Measurements from ENCODE around the gene INF2.
"Not testable (repeated sequence)": the region's sequence is repeated elsewhere in the genome, so short reads cannot be mapped to it uniquely, and the experiment has no call there.

INF2 gene

DNA sequence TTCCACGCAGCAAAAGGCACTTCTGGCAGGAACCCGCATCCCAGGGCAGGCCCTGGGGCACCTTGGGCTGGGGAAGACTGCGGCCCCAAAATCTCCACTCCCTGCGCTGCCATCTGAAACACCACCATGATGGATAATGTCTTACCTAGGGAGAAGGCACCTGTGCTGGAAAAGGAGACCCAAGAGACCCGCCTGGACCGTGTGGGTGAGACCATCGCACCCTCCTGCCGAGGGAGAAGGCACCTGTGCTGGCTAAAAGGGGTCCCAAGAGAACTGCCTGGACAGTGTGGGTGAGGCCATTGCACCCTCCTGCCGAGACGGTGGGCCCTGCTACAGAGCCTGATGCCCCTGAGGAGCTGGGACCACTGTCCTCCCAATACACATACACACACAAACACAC lies 24.8 kb upstream of the INF2 start:
- no peak for DNase-seq (ENCODE audit: low spot score)
- TF ChIP-seq, protein P1, sequence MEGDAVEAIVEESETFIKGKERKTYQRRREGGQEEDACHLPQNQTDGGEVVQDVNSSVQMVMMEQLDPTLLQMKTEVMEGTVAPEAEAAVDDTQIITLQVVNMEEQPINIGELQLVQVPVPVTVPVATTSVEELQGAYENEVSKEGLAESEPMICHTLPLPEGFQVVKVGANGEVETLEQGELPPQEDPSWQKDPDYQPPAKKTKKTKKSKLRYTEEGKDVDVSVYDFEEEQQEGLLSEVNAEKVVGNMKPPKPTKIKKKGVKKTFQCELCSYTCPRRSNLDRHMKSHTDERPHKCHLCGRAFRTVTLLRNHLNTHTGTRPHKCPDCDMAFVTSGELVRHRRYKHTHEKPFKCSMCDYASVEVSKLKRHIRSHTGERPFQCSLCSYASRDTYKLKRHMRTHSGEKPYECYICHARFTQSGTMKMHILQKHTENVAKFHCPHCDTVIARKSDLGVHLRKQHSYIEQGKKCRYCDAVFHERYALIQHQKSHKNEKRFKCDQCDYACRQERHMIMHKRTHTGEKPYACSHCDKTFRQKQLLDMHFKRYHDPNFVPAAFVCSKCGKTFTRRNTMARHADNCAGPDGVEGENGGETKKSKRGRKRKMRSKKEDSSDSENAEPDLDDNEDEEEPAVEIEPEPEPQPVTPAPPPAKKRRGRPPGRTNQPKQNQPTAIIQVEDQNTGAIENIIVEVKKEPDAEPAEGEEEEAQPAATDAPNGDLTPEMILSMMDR (IDR thresholded peaks at IDR 0.05; ENCODE audit: extremely low read depth, missing control alignments), result no peak

DNA sequence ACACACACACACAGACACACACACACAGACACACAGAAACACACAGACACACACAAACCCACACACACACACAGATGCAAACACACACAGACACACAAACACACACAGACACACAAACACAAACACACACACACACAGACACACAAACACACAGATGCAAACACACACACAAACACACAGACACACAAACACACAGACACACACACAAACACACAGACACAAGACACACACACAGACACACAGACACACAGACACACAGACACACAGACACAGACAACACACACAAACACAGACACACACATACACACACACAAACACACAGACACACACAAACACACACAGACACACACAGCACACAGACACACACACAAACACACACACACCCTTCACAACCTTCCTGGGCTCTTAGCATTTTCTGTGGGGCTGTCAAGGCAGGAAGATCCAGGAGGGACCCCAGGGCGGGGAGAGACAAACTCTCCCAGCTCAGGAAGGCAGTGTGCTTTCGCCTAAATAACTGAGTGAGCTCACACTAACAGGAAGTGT lies 24.2 kb upstream of the INF2 start:
- DNase-seq (ENCODE audit: low spot score), result no peak
- TF ChIP-seq, protein P1 (IDR thresholded peaks at IDR 0.05; ENCODE audit: extremely low read depth, missing control alignments), result no peak

DNA sequence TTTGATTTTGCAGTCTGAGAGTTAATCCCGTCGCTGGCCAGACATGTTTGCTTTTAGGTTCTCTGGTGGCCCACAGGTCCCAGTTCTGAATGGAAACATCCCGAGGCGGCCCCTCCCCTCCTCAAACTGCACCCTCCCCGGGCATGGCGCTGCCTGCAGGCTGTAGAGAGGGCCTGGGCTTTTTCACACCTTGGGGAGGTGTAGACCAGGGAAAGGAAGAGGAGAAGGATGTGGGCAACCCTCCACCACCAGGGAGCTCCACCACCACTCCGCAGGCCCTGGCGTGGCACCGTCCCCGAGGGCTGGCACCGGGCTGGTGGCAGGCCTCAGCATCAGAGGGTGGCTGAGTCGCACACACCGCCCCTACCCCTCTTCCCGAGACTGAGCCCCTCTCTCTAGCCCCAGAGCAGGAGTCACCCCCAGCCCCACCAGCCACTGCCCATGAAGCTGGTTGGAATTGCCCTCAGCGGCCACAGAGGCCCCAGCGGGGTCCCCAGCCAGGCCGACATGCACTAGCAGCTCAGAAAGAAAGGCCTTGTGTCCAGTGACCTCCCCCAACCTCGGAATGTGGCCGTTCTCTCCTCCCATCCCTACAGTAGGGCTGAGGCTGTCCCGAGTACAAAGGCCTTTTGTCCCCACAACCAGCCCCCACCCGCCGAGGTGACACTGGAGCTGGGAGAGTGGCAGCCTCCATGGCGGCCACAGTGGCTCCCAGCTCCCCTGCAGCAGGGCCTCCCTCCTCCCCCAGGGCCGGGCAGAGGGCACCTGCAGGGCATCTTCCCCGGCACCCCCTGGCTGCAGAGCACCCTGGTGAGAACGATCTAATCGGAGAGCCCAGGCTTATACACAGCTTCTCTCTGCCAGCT lies 23.5 kb upstream of the INF2 start:
- TF ChIP-seq, protein P1 (IDR thresholded peaks at IDR 0.05; ENCODE audit: extremely low read depth, missing control alignments), result no peak
- DNase-seq (ENCODE audit: low spot score), result no peak

DNA sequence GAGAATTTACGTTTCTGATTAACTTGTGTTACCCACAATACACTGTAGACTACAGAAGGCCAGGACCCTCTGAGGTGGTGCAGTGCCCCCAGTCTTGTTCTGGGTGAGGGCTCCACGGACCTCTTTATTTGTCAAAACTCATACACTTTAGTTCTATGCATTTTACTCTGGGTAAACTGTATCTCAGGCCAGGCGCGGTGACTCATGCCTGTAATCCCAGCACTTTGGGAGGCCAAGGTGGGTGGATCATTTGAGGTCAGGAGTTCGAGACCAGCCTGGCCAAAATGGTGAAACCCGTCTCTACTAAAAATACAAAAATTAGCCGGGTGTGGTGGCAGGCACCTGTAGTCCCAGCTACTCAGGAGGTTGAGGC lies 22.9 kb upstream of the INF2 start:
- DNase-seq (ENCODE audit: low spot score), result not testable (repeated sequence)

DNA sequence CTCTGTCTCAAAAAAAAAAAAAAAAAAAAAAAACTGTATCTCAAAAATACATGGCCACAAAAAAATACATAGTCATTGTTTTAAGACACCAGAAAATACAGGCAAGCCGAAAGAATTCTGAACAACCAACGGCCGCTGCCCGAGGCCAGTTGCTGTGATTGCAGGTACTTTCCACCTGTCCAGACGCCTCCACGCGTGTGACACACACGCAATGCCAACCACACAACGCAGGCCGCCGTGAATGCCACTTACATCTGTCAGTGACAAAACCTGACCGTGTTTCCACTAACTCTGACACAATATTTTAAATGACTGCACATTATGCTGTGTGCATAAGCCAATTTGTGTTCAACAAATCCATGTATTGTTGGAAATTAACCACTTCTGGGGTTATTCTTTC lies 22.4 kb upstream of the INF2 start:
- TF ChIP-seq, protein P1 (IDR thresholded peaks at IDR 0.05; ENCODE audit: extremely low read depth, missing control alignments), result no peak

DNA sequence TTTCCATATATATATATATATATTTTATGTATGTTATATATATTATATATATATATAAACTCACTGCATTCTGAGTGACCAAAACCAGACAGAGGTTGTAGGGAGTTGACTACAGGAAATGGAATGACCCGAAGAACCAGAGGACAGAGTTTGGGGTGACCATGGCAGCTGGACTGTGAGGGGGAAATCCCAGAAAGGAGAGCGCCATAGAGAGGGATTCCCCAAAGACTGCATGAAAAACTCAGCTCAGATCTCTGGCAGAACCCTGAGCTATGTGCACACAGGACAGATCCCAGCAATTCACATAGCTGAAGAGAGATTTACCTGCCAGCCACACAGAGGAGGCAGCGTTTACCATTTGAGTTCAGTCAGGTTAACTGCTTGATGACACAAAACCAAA lies 19.7 kb upstream of the INF2 start:
- DNase-seq (ENCODE audit: low spot score), result no peak

More for the DNA sequence above, 22.4 kb upstream of the INF2 start:
- no peak for DNase-seq (ENCODE audit: low spot score)

DNA sequence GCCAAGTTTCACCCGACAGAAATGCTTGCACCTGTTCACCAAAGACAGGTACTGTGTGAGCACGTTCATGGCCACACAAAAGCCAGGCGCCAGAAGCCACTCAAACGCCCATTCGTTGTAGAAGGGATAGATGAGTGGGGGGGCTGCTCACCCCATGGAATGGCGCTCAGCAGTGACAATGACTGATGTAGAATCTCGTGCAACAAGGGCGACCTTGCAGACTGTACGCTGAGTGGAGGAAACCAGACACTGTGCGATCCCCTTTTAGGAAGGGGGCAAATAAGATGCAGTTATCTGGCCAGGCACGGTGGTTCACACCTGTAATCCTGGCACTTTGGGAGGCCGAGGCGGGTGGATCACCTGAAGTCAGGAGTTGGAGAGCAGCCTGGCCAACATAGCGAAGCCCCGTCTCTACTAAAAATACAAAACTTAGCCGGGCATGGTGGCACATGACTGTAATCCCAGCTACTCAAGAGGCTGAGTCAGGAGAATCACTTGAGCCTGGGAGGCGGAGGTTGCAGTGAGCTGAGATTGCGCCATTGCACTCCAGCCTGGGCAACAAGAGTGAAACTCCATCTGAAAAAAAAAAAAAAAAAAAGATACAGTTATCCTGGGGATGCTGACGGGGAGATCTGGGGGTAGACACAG lies 18.0 kb upstream of the INF2 start:
- DNase-seq (ENCODE audit: low spot score), result not testable (repeated sequence)

More for the DNA sequence above, 19.7 kb upstream of the INF2 start:
- TF ChIP-seq, protein P1 (IDR thresholded peaks at IDR 0.05; ENCODE audit: extremely low read depth, missing control alignments), result no peak

DNA sequence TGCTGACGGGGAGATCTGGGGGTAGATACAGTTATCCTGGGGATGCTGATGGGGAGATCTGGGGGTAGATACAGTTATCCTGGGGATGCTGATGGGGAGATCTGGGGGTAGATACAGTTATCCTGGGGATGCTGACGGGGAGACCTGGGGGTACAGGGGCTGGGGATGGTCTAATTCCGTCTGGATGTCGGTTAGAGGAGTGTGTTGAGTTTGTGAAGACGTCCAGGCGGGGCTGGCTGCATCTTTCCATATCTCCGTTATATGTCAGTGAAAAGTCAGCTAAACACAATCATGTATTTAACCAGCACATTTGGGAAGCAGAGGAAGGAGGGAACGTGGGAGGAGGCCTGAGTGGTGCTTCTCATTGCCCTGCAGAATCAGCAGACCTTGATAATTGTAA lies 17.3 kb upstream of the INF2 start:
- not testable (repeated sequence) for DNase-seq (ENCODE audit: low spot score)

DNA sequence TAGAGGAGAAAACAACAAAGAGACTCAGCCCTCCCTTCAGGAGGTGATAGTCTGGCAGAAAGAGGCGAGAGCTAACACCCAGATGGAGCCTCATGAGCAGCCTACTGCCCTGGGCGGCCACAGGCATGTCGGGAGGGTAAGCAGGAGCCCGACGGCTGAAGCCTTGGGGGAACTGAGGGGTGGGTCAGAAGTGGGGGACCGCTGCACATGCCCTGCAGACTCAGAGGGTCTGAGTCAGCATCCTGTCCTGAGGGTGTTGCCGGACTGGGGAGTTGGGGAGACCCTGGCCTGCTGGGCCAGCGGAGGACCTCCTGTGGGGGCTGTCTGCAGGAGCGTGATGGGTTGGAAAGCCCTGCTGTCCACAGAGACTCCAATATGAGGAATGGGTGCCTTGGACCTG lies 15.9 kb upstream of the INF2 start:
- TF ChIP-seq, protein P1 (IDR thresholded peaks at IDR 0.05; ENCODE audit: extremely low read depth, missing control alignments), result no peak
- no peak for DNase-seq (ENCODE audit: low spot score)
